Lower leg skin (tissue), 4 donors: ENCODE data around the gene ZBTB21. TPM values are rescaled to one million over a fixed set of nuclear protein-coding genes. Genes with fewer than 3 reads are reported as not detected.
A peak's percentile ranks its signal among the peaks of the same experiment; 100 is the strongest.

Experiments used
- DNase-seq, 2 donors: peaks; one replicate each; pipeline ENCODE4 v3.0.0-alpha.2; 2019; ENCODE audit warnings: low spot score in 2 of 2
- H3K4me3 ChIP-seq: fragments of 200-600 bp; sonication (generic); 2 replicates; pipeline ENCODE4 v1.5.1; 2017; ENCODE audit warnings: mild to moderate bottlenecking, low read depth; ENCODE audit not compliant: poor library complexity, severe bottlenecking
- CTCF ChIP-seq, 3 donors: fragments of 450-650 bp; IDR thresholded peaks; one replicate each; pipeline ENCODE4 v1.5.1; 2016; ENCODE audit warnings: antibody characterized with exemption in 3 of 3, mild to moderate bottlenecking in 3 of 3, moderate library complexity in 2 of 3
- POLR2A ChIP-seq, 2 donors: fragments of 450-650 bp; IDR thresholded peaks; one replicate each; pipeline ENCODE4 v1.6.1; 2016 to 2017; ENCODE audit warnings: antibody characterized with exemption in 2 of 2, mild to moderate bottlenecking in 1 of 2, moderate library complexity in 1 of 2
- WGBS, 2 donors: methylation state at CpG; one replicate each; pipeline ENCODE4 v1.1.5; 2018; 5-methylcytosine and 5-hydroxymethylcytosine counted together
- intact Hi-C: fragments of 100-400 bp; cut with DNase I; formaldehyde crosslinking; loops from one replicate; pipeline ENCODE4 v1.15.0; 2023; ENCODE audit warnings: low total_unique reads
- total RNA-seq, 4 donors: library from RNA; depleted of rRNA; stranded (reverse); fragments of >200 nt; gene quantifications; one replicate each; pipeline ENCODE4 v1.1.0, GENCODE V29; 2016

Gene ZBTB21
- 10 to 100 TPM; 18.1 to 31.9 (median 28.2) TPM for total RNA-seq

DNA sequence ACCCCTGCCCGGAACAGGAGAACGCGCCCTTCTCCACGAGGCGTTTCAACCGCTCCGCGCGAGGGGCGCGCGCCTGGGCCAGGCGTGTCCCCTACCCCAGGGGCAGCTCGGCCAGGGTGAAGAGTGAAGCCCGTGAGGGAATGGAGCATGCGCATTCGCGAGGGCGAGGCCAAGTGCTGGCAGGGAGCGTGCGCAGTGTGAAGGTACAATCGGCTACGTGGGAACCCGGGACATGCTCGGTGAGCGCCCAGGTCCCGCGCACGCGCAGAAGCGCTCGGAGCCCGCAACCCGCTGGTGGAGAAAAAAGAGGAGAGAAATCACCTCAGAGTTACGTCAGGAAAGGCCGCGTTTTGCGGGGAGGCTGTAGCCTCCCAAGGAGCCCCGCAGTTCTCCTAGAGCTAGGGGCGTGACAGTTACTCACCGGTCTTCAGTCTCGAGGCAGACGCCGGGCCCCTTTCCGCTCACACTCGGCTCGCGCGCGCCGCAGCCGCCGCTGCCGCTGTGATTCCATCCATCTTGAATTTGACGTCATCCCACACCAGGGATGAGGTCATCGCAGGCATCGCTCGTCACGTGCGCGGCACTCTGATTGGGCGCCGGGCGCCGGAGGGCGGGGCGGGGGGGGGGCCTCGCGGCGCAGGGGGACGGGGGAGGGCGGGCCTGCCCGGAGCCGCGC is at the start of gene ZBTB21:
ZBTB21 (minus strand) TSS at position 530 of the 676 bp plus-strand sequence. CDS start 16,265 bp downstream, outside the sequence.
- DNase-seq: peak; percentile 98 to 100
- TF ChIP-seq POLR2A (IDR thresholded peaks at IDR 0.05) (peak in 1 of 2 donors; percentile 57), CTCF (IDR thresholded peaks at IDR 0.05) (no peak)
- intact Hi-C loops: loop anchor here (10.0 kb wide), 1 partner anchor 55 kb away; the partner anchor contains the start of gene C2CD2
- H3K4me3 ChIP-seq: peak within 1 kb of the TSS; percentile 63
- WGBS, 2 donors: 0% methylated on average over 37 to 44 of the region's 75 CpGs

GRCh38 chr21:42059721-42060120 is 49.6 kb upstream of the ZBTB21 start:
- WGBS, 2 donors: 90 to 94% methylated on average over 9 to 10 of the region's 10 CpGs
- TF ChIP-seq POLR2A (IDR thresholded peaks at IDR 0.05) (no peak), CTCF (IDR thresholded peaks at IDR 0.05) (no peak)
- no peak for DNase-seq
- H3K4me3 ChIP-seq: no peak overlapping the region
- intact Hi-C loops: no loop called here

DNA sequence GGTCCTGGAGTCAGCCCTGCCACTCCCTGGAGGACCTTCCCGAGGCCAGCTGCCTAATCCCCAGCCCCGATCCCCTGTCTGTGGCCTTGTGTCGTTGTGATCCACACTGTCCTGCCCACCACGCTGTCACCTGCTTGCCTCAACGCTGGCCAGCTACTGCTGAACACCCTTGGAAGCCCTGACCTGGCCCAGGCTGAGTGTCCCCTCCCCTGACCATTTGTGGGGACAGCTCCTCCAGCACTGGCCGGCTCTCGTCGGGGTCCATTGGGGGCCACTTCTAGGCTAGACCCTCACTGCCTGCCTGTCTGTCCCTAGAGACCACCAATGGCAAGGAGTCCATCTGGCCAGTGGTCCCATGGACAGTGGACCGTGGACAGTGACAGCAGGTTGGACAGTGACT is 49.0 kb upstream of the ZBTB21 start:
- WGBS, 2 donors: 92% methylated on average over 9 of the region's 9 CpGs
- TF ChIP-seq CTCF (IDR thresholded peaks at IDR 0.05) (no peak), POLR2A (IDR thresholded peaks at IDR 0.05) (no peak)
- no peak for DNase-seq
- no peak overlapping the region for H3K4me3 ChIP-seq
- intact Hi-C loops: no loop called here

- intact Hi-C loops: no loop called here
- WGBS, 2 donors: 84 to 99% methylated on average over 11 of the region's 11 CpGs
- H3K4me3 ChIP-seq: no peak overlapping the region
- no peak for DNase-seq
- TF ChIP-seq CTCF (IDR thresholded peaks at IDR 0.05): no peak
- TF ChIP-seq POLR2A (IDR thresholded peaks at IDR 0.05): no peak
Measured at GRCh38 chr21:42058631-42059111, 48.5 kb upstream of the ZBTB21 start.

- H3K4me3 ChIP-seq: no peak overlapping the region
- no peak for TF ChIP-seq POLR2A (IDR thresholded peaks at IDR 0.05)
- TF ChIP-seq CTCF (IDR thresholded peaks at IDR 0.05): no peak
- 55 to 75% methylated on average over 11 of the region's 11 CpGs for WGBS, 2 donors
- intact Hi-C loops: no loop called here
- no peak for DNase-seq
Measured at GRCh38 chr21:42057851-42058437, 47.8 kb upstream of the ZBTB21 start.
